OCI-M2 (cell line): ENCODE measurements around the gene ST6GAL1.
"Not testable (repeated sequence)": the region's sequence is repeated elsewhere in the genome, so short reads cannot be mapped to it uniquely, and the experiment has no call there.

Source experiments
- DNase-seq: peaks from one replicate; lab custom pipeline; 2025; ENCODE audit not compliant: unreplicated experiment; lab: John Stamatoyannopoulos, UW

ST6GAL1 gene

DNA sequence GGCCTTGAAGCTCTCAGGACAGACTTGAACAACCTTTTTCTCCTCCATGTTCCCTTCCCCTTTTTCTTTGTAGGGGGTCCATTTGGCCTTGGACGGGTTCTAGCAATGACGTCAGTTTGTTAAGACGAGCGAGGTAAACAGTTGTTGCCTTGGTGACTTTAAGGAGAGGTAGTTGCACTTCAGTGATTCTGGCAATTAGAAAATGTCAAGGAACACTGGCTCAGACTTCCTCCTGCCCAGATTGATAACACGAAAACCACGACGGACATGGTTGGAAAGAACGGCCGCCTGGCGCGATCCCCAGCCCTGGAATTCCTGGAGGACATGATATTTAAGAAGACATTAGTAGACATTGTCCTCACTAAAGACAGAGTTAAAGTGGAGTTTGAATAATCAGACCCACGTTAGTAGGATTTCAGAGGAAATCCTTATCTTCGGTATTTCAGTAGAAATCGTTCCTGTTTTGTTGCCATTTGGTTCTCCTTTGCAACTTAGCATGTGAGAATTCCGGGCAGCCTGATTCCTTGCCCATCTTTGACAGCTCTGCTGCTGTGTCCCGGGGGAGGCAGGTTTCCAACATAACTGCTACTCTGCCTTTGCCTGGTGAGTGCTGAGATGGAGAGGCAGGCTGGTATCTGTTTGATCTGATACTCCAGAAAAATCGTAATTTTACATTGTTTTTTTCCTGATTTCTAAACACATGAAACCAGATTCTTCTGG, 87.3 kb downstream of the ST6GAL1 start:
- no peak for DNase-seq

GRCh38 chr3:187019542-187020072, 89.3 kb downstream of the ST6GAL1 start:
- DNase-seq, result no peak

DNA sequence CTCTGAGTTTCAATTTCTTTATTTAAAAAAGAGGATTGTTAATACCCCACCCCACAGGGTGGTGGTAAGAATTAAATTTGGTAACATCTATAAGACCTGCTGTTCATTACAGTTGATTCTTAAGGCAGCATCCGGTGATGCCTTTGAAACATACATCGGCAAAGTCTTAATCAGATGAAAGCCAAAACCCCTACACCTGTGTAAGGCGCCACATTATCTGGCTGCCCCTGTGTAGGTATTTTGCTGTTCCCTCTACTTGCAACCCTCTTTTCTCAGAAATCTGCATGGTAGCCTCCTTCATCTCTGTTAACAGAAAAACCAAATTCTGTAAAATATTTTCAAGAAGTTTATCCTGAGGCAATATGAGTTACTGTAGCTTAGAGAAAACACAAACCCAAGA, 90.0 kb downstream of the ST6GAL1 start:
- DNase-seq, result no peak

DNA sequence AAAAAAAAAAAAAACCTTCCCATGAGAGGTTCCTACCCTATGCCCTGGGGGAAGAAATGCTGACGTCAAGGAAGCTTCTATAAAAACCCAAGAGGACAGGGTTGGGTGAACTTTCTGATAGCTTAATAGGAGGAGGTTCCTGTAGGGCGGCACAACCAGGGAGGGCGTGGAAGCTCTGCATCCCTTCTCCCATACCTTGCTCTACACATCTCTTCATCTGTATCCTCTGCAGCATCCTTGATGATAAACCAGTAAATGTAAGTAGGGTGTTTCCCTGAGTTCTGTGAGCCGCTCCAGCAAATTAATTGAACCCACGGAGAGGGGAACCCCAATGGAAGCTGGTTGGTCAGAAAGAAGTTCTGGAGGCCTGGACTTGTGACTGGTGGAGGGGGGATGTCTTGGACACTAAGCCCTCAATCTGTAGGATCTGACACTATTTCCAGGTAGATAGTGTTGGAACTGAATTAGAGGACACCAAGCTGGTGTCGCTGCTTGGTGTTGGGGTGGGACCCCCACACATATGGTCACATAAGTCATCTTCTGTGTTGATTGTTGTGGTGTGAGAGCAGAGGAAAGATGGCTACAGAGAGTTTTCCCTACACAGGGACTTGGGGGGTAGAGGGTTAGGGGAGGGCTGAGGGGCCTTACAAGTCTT, 91.5 kb downstream of the ST6GAL1 start:
- DNase-seq, result no peak

DNA sequence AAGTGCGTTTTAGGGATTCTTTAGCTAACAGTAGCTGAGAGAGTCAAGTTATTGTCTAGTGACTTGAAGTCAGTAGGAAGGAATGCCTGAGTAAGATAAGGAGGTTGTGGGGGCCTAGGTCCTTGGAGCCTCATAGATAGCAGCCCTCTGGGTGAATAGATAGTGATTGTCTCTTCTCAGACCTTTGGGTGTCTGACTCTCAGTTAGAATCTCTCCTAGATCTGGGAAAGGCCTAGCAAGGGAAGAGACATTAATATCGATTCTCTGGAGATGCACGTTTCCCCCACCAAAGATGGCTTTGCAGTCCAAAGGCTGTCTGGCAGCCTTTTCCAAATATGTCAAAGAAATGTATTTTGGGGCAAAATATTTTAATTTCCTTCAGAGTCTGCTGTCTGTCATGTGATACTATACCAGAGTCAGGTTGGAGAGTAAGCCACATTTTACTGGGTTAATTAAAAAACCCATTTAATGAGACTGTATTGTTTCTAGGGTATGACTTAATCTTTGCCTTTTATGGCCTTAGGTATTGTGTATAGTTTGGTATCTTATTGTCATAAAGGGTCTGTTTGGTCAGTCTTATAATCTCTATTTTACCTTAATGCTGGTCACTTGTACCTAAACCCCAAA, 92.2 kb downstream of the ST6GAL1 start:
- peak; percentile 76 for DNase-seq

DNA sequence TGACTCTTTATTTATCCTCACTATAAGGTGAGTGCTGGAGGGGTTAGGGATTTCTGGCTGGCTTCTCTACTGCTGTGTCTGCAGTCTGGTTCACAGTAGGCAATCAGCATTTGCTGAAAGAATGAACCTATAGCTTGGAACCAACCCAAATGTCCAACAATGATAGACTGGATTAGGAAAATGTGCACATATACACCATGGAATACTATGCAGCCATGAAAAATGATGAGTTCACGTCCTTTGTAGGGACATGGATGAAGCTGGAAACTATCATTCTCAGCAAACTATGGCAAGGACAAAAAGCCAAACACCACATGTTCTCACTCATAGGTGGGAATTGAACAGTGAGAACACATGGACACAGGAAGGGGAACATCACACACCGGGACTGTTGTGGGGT, 93.0 kb downstream of the ST6GAL1 start:
- DNase-seq, result not testable (repeated sequence)

GRCh38 chr3:187024536-187025226, 94.4 kb downstream of the ST6GAL1 start:
- no peak for DNase-seq

DNA sequence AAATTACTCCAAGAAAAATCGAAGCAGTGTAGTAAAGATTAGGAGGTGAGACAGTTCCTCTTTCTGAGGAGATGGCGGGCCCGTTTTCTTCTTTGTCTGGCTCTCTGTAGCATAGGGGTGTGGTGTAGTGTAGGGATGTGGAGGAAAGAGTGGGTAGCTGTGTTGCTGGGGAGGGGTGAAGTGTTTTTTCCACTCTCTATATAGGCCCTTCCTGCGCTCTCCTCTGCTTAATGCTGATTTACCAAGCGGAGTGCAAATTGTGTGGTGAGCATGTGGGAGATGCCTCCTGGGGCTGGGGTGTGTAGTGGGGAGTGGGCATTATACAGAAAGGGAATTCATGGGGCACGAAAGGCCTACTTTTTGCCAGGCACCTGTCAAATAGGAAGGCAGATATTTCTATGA, 94.9 kb downstream of the ST6GAL1 start:
- no peak for DNase-seq

- DNase-seq, result no peak
These were observed 95.5 kb downstream of the ST6GAL1 start for GRCh38 chr3:187025656-187026316.

GRCh38 chr3:187026317-187026670, 96.0 kb downstream of the ST6GAL1 start:
- no peak for DNase-seq

DNA sequence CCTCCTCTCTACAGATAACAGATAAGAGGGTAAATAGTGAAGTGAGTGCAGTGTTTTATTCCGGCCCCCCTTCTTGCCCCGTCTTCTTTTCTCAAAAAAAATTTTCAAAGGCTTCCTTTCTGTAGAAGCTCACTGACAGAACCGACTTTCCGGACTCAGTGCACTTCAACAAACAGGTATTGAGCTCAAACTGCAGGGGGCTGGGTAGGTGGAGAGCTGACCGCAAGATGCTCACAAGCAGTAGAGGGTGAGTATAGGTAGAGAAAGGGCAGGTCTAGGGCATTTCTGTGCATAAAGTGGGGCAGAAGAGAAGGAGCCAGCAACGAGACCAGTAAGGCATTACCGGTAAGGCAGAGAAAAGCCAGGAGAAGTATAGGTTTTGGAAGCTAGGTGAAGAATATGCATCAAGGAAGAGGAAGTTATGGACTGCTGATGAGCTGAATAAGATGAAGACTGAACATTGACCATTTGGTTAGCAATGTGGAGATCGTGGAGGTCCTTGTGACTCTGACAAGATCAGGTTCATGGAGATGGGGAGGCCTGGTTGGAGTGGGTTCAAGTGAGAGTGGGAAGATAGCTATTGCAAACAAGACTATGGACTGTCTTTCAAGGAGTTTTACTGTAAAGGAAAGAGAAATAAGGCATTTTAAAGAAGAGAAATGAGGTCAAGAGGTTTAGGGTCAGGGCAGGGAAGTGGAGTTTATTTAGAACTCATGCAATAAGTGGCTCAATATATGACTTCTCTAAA, 97.4 kb downstream of the ST6GAL1 start:
- DNase-seq, result no peak

- DNase-seq, result no peak
These were observed 101.6 kb downstream of the ST6GAL1 start for GRCh38 chr3:187031934-187032333.

DNA sequence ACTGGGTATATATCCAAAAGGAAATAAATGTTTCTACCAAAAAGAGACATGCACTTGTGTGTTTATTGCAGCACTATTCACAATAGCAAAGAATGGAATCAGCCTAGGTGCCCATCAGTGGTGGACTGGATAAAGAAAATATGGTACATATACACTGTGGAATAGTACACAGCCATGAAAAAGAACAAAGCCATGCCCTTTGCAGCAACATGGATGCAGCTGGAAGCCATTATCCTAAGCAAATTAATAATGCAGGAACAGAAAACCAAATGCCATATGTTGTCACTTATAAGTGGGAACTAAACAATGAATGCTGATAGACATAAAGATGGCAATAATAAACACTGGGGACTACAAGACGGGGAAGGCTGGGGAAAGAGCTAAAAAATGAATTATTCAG, 106.1 kb downstream of the ST6GAL1 start:
- no peak for DNase-seq

DNA sequence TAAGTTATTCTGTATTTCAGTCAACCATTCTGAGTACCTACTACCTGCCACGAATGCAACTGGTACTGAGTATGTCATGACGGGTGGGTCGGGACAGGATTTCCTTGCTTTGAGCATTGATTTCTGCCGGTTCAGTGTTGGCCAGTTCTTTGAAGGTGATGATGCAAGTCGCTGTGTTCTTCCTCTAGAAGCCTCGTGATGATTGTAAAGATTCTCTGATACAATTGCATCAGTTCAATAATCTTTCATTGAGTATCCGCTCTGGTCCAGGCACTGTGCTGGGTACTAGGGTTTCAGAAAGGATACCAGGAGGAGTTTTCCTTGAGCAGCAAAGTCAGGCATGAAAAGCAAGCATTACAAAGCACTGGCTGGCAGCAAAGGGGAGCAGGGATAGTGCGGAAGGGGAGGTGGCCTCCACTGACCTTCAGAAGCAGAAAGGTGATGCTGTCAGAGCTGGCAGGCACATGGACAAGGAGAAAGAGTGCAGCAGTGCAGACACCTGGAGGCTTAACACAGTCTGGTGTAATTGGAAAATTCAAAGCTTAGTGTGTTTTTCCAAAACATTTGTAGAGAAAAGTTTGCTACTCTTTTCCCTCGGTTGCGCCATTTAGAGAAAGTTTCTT, 108.9 kb downstream of the ST6GAL1 start:
- DNase-seq, result no peak

DNA sequence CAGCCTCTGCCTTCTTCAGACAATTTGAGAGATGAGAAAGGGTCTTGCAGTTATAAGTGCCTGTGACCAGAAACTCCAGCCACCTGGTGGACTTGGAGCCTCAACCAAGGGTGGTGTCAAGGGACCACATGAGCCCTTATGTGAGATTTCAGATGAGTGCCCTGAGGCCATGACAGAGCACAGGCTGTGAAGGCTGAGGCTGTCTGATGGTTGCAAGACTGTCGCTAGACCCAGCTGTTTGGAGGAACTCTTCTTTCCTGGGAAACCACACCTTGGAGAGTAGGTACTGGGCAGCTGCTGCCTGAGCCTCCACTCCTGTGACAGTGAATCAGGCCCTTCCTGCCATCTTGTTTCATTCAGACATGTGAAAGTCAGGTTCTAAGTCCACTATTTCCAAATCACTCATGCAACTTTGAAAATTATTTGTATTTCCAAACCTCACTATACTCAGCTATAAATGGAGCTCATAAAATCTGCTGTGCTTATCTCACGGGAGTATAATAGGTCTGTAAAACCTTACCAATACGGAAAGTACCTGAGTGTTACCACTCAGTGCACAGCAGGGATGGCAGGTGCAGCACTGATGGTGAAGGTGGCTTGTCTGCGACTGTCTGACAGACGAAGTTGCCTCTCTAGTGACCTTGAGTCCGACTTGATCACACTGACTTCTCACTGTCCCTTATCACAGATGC, 109.5 kb downstream of the ST6GAL1 start:
- DNase-seq, result no peak

DNA sequence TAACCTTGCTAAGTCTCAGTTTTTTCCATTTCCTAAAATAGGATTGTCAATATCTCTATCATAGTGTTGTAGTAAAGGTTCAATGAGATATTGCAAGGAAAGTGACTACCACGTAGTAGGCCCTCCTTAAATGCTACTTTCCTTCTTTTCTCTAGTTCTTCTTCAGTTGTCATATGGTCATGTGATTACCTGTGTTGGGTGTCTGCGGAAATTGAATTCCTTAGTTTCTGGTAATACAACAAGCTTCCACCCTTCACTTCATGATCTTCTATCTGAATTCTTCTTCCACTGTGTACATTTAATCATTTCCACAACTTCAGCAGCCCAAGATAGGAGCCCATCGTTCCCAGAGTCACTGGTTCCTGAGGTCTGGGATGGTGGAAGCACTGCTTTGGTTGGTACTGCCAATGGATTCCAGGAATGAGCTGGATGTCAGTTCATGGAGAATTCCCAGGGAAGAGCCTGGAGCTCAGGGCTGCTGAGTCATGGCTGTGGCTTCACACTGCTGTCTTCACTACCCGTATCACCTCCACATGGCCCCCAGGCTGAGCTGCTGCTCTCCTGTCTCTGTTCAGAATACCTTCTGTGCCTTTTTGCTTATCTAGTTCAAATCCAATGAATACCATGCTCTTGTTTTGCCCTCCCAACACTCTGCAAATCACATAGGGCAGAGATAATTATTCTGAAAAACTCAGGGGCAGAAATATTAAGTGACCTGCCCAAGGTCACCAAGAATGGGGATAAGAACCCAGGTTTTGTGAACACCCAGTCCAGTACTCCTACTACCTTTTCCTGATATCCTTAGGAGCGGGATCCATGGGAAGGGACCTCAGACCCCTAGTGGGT, 110.4 kb downstream of the ST6GAL1 start:
- DNase-seq, result no peak

DNA sequence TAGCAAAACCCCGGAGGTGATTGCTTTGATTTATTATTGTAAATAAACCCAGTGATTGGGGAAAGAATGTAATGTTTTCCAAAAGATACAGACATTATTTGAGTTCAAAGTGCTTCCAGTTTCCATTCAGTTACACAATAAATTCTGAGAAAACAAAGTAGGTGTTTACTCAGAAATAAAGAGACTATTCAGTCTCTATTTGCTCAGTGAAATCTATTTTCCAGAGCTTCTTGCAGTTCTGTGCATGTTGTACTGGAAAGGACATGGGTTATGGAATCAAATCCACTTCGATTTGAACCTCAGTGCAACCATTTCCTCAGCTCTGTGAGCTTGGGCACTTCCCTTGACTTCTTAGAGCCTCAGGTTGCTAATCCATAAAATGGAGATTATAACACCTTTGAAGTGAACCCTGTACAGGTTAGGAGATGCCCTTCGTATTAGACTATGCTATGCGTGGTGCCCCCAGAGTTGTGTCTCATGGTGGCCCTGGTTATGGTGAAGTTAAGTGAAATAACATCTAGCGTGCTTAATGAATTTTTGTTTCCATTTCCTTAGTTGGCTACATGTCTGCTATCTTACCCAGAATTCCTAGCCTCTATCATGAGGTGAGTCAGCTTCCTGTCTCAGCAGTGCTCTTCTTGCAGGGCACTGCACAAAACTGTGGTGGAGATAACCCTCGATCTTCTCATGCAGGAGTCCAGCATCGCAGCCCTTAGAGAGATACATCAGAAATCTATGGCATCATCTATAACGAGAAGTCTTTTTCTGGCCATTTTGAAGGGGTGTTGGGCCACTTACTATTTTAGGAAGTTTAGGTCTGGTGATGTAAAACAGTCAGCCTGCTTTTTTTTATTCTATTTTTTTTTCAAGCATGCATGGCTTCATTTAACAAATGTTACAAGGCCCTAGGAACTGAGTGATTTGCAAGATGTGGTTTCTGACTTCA, 111.3 kb downstream of the ST6GAL1 start:
- no peak for DNase-seq
